D341Med (cell line): ENCODE results near the gene FUBP1.
"Not testable (repeated sequence)": the region's sequence is repeated elsewhere in the genome, so short reads cannot be mapped to it uniquely, and the experiment has no call there.

Experiments
- DNase-seq: peaks from one replicate; pipeline ENCODE4 v3.0.0; 2012; ENCODE audit warnings: low spot score

The FUBP1 gene

DNA sequence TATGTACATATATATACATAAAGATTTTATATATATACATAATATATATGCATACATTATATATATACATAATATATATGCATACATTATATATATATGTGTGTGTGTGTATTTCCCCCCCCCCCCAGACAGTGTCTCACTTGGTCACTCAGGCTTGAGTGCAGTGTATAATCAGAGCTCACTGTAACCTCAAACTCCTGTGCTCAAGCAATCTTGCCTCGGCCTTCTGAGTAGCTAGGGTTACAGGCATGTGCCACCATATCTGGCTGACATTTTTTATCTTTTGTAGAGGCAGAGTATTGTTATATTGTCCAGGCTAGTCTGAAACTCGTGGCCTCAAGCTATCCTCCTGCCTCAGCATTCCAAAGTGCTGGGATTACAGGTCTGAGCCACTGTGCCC lies 9.0 kb upstream of the FUBP1 start:
- no peak for DNase-seq

DNA sequence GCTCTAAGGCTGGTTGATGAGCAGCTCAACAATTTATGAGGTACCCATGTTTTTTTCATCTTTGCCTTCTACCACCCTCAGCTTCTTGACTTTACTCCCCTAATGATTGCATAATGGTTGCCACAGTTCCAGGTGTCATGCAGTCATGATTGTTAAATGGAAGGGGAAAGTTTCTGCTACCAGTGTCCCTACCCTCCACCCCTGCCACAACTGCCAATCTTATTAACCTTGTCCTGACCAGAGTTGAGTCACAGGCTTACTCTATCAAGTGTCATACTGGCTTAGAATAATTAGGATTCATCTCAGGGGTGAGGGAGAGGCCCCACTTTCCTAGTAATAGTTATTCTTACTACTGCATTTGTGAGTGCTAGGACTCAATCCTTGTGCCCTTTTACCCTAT lies 7.9 kb upstream of the FUBP1 start:
- DNase-seq, result no peak

DNA sequence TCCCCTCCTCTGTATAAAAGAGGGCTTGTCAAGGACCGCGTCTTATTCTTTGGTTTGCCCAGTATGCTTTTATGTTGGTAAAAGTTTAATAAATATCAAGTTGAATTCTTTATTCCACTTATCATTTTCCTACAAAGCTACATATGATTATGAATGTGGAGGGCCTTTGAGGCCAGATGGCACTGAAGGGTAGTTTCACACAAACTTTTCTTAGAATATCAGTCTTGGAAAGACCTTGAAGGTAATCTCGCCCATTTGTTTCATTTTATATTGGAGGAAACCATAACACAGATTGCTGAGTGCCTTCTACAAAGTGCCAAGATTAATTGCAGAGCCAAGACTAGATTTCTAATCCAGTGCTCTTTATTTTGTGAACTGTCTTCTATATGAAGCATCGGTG lies 5.8 kb upstream of the FUBP1 start:
- no peak for DNase-seq

DNA sequence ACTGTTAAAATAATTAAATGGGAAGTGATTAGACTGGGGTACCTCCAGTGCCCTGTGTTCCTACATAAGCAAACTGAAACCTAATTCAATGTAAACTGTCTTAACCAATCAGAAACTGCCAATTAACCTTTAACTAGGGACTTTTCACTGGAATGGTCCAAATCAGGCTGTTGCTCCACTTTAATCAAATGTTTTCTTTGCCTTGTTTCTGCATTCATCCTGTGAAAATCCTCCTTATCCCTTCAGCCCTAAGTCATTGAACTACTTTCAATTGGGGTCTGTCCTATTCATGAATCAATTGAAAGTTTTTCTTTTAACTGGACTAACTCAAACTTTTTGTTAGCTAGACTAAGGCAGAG lies 5.1 kb upstream of the FUBP1 start:
- no peak for DNase-seq

GRCh38 chr1:77983352-77983996 lies 4.6 kb upstream of the FUBP1 start:
- DNase-seq, result not testable (repeated sequence)

DNA sequence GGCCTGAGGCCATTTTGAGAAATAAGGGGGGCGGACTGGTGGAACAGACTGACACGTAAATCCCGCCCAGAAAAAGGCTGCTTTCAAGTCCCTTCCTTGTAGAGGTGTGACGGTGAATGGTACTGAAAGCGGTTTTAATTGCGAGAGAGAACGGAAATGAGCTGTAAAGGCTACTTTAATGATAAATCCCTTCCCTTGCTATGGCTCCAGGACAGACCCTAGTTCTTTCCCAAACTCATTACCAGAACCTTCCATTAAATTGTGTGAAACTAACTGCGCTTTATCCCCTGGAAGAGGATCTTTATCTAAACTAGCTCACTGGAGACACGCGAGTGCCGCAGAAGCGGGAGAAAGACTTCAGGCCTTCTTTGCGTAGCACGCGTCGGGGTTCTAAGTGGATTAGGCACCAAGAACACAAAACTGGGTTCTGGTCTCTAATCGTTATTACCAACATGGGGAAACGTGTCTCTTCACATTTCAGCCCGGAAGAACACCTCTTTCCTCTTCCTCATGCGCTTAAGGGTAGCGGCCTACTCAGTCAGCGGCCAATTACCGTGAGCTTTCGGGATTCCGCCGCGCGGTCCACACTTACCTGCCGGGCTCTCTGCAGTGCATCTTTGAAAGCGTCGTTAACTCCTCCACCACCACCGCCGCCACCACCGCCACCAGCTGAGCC lies 441 bp downstream of the FUBP1 start:
- DNase-seq, result peak; percentile 57

DNA sequence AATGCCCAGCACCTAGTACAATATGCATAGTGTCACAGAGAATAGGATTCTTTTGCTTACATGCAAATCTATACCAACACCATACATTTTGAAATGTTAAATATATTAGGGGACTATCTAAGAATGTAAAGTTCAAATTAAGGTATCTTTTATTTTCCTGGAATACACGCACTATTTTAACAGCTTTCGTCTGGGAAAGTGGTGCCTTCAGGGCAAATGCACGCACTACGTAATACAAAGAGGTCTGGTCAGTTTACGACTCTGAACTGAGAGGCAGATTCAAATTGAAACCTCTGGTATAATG lies 931 bp downstream of the FUBP1 start:
- DNase-seq, result no peak

- DNase-seq, result no peak
These were observed 2.3 kb downstream of the FUBP1 start for GRCh38 chr1:77976433-77977076.

DNA sequence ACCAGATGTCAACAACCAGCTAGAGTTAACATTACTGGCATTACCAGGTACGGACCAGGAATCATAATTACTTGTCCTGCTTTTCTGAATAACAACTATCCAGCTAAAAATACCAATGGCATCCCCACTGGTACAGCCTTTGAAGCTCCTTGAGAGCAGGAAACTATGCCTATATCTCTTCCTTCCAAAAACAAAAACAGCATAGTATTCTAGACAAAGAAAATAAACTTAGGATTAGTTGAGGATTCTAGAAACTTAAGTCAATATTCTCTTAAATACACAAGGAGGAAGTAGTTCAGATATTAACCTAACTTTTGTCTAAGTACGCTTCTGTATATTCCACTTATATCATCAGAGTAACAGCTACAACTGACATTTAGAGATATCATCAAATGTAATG lies 3.0 kb downstream of the FUBP1 start:
- no peak for DNase-seq

- DNase-seq, result no peak
These were observed 3.5 kb downstream of the FUBP1 start for GRCh38 chr1:77975386-77975785.

DNA sequence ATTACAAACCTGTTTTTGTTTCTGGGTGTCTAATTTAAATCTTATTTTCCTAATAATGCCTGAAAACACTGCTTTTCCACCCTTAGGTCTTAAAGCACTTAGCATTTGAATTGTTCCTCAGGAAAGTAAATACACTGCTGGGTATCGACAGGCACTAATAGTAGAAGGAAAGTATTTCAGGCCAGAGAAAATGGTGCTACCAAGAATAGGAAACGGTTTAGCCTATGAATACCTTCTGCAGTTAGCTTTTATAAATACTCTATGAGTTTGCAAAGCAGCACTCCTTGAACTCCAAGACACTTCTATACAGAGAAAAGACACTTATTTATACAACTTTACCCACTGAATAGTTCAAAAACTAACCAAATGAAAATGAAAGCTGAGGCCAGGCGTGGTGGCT lies 6.8 kb downstream of the FUBP1 start:
- DNase-seq, result no peak

GRCh38 chr1:77970192-77970591 lies 8.7 kb downstream of the FUBP1 start:
- no peak for DNase-seq

DNA sequence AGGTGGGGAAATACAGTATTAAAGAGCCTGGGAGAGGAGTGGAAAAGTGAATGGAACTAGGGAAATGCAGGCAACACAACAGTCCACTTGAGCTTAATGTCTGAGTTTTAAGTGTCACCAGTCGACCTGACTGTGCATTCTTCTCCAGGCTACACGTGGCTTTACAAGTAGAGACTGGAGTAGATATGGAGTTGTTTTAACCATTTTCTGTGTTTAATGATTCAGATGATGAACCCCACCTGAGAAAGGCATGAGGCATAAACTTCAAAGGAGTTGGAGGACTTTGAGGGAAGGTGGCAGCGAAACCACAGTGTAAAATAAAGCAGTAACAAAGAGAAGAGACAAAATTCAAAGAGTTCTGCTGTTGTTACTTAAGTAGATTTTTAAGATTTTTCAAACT lies 12.6 kb downstream of the FUBP1 start:
- DNase-seq, result no peak

GRCh38 chr1:77961392-77961791 lies 17.5 kb downstream of the FUBP1 start:
- no peak for DNase-seq

GRCh38 chr1:77958850-77959249 lies 20.0 kb downstream of the FUBP1 start:
- DNase-seq, result no peak

DNA sequence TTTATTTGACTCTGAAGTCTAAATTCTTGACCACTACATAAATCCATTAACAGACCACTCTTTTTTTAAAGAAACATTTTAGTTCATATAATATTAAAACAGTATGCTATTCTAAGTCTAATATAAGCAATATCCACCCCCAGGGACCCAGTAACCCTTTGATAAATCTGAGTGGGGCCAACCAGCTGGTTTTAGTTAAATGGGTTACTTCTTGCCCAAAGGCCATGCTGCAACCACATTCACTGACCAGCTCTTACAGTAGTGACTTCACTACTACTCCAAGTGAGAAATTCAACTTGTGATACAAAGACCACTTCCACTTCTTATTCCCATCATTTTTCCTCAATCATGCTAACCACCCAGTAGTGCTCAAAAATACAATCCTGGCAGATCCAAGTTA lies 20.5 kb downstream of the FUBP1 start:
- DNase-seq, result no peak

GRCh38 chr1:77956464-77956863 lies 22.4 kb downstream of the FUBP1 start:
- no peak for DNase-seq

DNA sequence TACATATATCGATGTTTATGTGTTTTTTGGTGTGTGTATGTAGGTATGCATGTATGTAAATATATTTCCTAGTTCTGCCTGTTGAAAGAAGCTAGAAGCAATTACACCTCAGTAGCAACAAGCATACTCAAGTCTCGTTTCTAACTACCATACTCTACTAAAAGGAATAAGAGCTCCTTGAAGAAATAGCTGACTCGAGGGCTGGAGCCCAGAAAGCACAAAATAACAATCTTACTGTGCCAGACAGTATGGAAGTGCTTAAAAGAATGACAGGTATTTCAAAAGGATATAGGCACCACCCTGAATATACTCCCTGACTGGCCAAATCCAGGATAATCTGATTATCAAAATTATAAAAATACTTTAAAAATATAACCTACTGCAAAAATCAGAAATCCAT lies 23.2 kb downstream of the FUBP1 start:
- DNase-seq, result no peak

GRCh38 chr1:77954521-77954920 lies 24.4 kb downstream of the FUBP1 start:
- DNase-seq, result no peak

GRCh38 chr1:77953907-77954306 lies 25.0 kb downstream of the FUBP1 start:
- DNase-seq, result no peak

DNA sequence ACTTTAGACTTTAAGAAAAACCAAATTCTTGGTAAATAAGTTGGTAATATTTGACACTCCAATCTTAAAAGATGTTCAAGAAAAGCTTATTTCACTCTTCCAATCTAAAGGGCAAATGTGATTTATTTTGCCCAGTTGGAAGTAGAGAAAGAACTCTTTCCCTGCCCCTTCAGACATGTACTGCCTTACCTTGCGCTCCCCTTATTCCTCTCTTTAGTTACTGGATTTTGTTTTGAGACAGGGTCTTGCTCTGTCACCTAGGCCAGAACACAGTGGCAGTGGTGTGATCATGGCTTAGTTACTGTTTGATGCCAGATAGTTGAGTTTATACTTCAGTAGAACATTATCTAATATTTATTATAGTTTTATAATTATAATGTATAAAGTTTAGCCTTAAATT lies 27.5 kb downstream of the FUBP1 start:
- DNase-seq, result no peak

DNA sequence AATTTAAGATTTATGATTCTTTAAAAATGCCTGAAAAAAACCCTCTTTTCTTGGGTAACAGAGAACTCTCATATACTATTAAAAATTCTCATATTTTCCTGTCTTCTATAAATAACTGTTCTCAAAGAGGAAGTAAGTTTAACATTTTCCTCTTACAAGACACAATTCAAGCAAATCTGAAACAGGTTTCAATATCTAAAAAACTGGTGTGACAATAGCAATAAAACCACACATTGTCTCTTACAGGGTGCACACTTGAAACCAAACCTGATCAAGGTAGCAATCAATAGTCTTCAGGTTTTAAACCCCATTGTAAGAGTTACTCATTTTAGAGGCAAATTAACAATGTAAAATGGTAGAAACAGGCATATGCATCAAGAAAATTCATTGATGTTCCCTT lies 28.0 kb downstream of the FUBP1 start:
- no peak for DNase-seq

GRCh38 chr1:77948841-77949424 lies 29.9 kb downstream of the FUBP1 start:
- peak; percentile 51 for DNase-seq

DNA sequence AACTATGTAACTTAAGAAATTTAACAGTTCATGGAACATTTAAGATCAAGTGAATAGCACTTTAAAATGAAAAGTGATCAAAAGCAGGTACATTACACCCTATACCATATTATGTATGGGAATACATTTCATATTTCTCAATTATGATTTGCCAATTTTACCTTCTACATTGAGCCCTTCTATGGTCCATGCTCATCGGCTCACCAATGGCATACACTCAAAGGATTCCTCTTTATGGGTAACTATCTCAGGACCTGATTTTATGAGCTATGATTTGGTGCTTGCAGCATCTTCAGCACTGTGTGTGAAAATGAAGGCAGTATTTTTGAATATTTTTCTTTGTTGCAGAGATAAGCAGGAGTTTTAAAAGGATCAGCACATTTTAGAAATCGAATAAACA lies 33.5 kb downstream of the FUBP1 start:
- no peak for DNase-seq
